ENCODE results near the gene BTC. TPM values are rescaled to one million over a fixed set of nuclear protein-coding genes. Genes with fewer than 3 reads are reported as not detected.

BTC gene
- total RNA-seq, 1 experiment from 2014 or later: not detected

DNA sequence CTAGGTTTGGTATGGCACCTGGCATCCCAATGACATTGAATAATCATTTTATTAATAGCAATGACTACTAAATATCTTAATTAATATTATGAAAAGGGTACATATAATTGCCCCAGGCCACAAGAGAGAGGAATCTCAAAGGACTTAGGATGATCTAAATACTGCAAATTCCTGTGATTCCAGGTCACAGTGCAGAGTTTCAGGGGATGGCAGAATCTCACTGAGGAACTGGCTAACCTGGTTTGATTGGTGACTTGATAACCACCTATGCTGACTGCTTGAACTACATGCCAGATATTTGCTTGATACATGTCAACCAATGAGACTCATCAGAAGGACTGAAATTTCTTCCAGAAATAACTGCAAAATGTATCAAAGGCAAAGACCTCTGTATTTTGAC lies 37.2 kb downstream of the BTC start:
- H4K5ac ChIP-seq (ENCODE audit: insufficient read length, low read depth, low read length): no peak overlapping the region
- no peak overlapping the region for H2AK5ac ChIP-seq (ENCODE audit: insufficient read length, low read length)
- no peak overlapping the region for H3K18ac ChIP-seq (ENCODE audit: insufficient read length, low read depth, low read length)
- no peaks in the 10 kb centered on the region for H3K36me3 Mint-ChIP-seq (ENCODE audit: insufficient read depth in 1 of 3, low read depth in 3 of 3)
- no peaks in the 10 kb centered on the region for H4K20me1 ChIP-seq (ENCODE audit: control insufficient read depth, insufficient read depth, insufficient read length)
- no peak overlapping the region for H2BK20ac ChIP-seq (ENCODE audit: low read depth, low read length, poor library complexity, severe bottlenecking)
- no peak overlapping the region for H3K27ac Mint-ChIP-seq
- H2BK5ac ChIP-seq (ENCODE audit: insufficient read length, low read length): no peak overlapping the region
- H3K79me1 ChIP-seq (ENCODE audit: insufficient read depth, low read depth, low read length, poor library complexity, severe bottlenecking): no peaks in the 10 kb centered on the region
- no peak overlapping the region for H2BK15ac ChIP-seq (ENCODE audit: low read depth, low read length)
- H3K23me2 ChIP-seq (ENCODE audit: insufficient read length, low read depth, low read length, poor library complexity, severe bottlenecking): no peaks in the 10 kb centered on the region
- H2BK120ac ChIP-seq (ENCODE audit: low read depth, low read length, poor library complexity, severe bottlenecking): no peak overlapping the region
- no peak overlapping the region for H3K4me2 ChIP-seq (ENCODE audit: insufficient read depth, insufficient read length, low read length)
- no peak overlapping the region for H3T11ph ChIP-seq (ENCODE audit: low read length)
- no peak overlapping the region for H2BK12ac ChIP-seq (ENCODE audit: insufficient read length, low read depth, low read length)
- H3K9me3 ChIP-seq (ENCODE audit: control insufficient read depth, low read depth, low read length): no peaks in the 10 kb centered on the region
- H3K9ac ChIP-seq (ENCODE audit: extremely low read depth, insufficient read length, low read length): no peak overlapping the region
- no peak overlapping the region for H3K14ac ChIP-seq (ENCODE audit: insufficient read depth, low read length)
- H3K4me1 ChIP-seq (ENCODE audit: insufficient read depth, low read length): no peaks in the 10 kb centered on the region
- H3K56ac ChIP-seq (ENCODE audit: insufficient read length, low read depth, low read length): no peak overlapping the region
- H3K9me3 Mint-ChIP-seq: no peaks in the 10 kb centered on the region
- no peak overlapping the region for H3K23ac ChIP-seq (ENCODE audit: insufficient read length, low read depth, low read length)
- no peaks in the 10 kb centered on the region for H3K27me3 Mint-ChIP-seq (ENCODE audit: low read depth)
- no peaks in the 10 kb centered on the region for H3K27me3 ChIP-seq (ENCODE audit: insufficient read depth, low read length)
- H3K4me1 Mint-ChIP-seq: peaks cover 0 to 1% of the 10 kb centered on the region in 2 experiments; a peak in 3 of 4 replicates
- H4K8ac ChIP-seq (replicated peaks; ENCODE audit: insufficient read length, low read depth, low read length): no peak overlapping the region
- H4K91ac ChIP-seq (ENCODE audit: insufficient read length, low read depth, low read length): no peak overlapping the region
- no peak overlapping the region for H2AFZ ChIP-seq (ENCODE audit: low read length)
- H3K4ac ChIP-seq (ENCODE audit: low read depth, low read length): no peak overlapping the region
- H3K79me2 ChIP-seq (ENCODE audit: insufficient read depth, low read length): no peaks in the 10 kb centered on the region
- H3K27ac ChIP-seq (ENCODE audit: insufficient read length, low read depth, low read length): no peak overlapping the region
- DNase-seq: no peak
- no peak for TF ChIP-seq CTCF (conservative IDR thresholded peaks at IDR 0.05)
- H3K4me3 Mint-ChIP-seq: no peak overlapping the region
